PFSK-1 (cell line): ENCODE measurements around the gene STT3A.

Source experiments
- FOXP2 ChIP-seq: optimal IDR thresholded peaks from 2 replicates; pipeline ENCODE3; 2011; ENCODE audit warnings: borderline replicate concordance, control low read depth, inconsistent platforms; ENCODE audit not compliant: insufficient read depth; ENCODE audit errors: extremely low read length, extremely low read depth
- POLR2AphosphoS5 ChIP-seq: IDR thresholded peaks from 2 replicates; pipeline ENCODE4 v1.6.1; 2012; ENCODE audit warnings: low read depth, mild to moderate bottlenecking, control low read depth, low read length, moderate library complexity
- REST ChIP-seq, 2 experiments: IDR thresholded peaks; 2 replicates each; pipeline versions ENCODE4 v1.6.1 to v1.8.0; 2011 to 2012; ENCODE audit warnings: low read depth in 2 of 2, low read length in 2 of 2, control low read depth in 1 of 2, inconsistent platforms in 1 of 2, mild to moderate bottlenecking in 1 of 2, moderate library complexity in 1 of 2; ENCODE audit not compliant: insufficient read depth in 1 of 2
- SIN3A ChIP-seq: IDR thresholded peaks from 2 replicates; pipeline ENCODE4 v1.6.1; 2012; ENCODE audit warnings: mild to moderate bottlenecking, low read length, moderate library complexity, borderline replicate concordance; ENCODE audit not compliant: insufficient read depth
- TAF1 ChIP-seq: IDR thresholded peaks from 2 replicates; pipeline ENCODE4 v1.6.1; 2012; ENCODE audit warnings: low read length, control low read depth, borderline replicate concordance; ENCODE audit not compliant: insufficient read depth

STT3A gene

GRCh38 chr11:125594958-125595357, 2.3 kb downstream of the STT3A start:
- TF ChIP-seq POLR2AphosphoS5: no peak
- no peak for TF ChIP-seq SIN3A
- no peak for TF ChIP-seq REST (IDR thresholded peaks at IDR 0.05; ENCODE audit: insufficient read depth in 1 of 2, low read depth in 2 of 2, low read length in 2 of 2)
- no peak for TF ChIP-seq FOXP2
- TF ChIP-seq TAF1: no peak

DNA sequence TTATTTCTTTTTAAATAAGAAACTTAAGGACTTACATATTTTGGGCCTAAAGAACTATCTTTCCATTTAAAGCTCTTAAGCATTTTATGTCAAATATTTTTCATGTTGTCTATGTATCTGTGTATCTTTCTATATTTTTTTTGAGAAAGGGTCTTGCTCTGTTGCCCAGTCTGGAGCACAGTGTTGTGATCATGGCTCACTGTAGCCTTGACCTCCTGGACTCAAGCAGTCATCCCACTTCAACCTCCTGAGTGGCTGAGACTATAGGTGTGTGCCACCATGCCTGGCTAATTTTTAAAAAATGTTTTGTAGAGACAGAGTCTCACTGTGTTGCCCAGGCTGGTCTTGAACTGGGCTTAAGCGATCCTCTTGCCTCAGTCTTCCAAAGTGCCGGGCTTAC, 8.0 kb downstream of the STT3A start:
- no peak for TF ChIP-seq REST (IDR thresholded peaks at IDR 0.05; ENCODE audit: insufficient read depth in 1 of 2, low read depth in 2 of 2, low read length in 2 of 2)
- no peak for TF ChIP-seq SIN3A
- TF ChIP-seq FOXP2: no peak
- no peak for TF ChIP-seq TAF1
- TF ChIP-seq POLR2AphosphoS5: no peak

DNA sequence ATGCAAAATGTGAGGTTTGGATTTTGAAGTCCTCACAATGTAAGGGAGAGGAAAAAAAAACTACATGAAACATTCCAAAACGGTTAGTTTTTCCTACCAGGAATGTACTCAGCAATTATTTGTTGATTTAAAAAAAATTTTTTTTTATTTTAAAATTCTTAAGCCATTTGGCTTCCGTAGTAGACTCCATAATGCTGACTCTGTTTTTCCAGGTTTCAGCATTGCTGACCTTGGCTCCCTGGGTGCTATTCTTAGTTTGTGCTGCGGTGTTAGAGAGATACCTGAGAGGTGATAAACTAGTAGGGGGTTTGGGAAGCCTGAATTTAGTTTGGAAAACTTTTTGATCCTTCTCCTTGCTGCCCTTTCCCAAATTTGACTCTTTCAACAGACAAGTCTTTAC, 10.6 kb downstream of the STT3A start:
- TF ChIP-seq REST (IDR thresholded peaks at IDR 0.05; ENCODE audit: insufficient read depth in 1 of 2, low read depth in 2 of 2, low read length in 2 of 2) (no peak), SIN3A (no peak), POLR2AphosphoS5 (no peak), TAF1 (no peak)

GRCh38 chr11:125605417-125605816, 12.8 kb downstream of the STT3A start:
- TF ChIP-seq FOXP2: no peak
- TF ChIP-seq TAF1: no peak
- TF ChIP-seq REST (IDR thresholded peaks at IDR 0.05; ENCODE audit: insufficient read depth in 1 of 2, low read depth in 2 of 2, low read length in 2 of 2): no peak
- no peak for TF ChIP-seq SIN3A
- TF ChIP-seq POLR2AphosphoS5: no peak

- TF ChIP-seq TAF1: no peak
- no peak for TF ChIP-seq SIN3A
Observed at GRCh38 chr11:125609545-125609944, 16.9 kb downstream of the STT3A start.

DNA sequence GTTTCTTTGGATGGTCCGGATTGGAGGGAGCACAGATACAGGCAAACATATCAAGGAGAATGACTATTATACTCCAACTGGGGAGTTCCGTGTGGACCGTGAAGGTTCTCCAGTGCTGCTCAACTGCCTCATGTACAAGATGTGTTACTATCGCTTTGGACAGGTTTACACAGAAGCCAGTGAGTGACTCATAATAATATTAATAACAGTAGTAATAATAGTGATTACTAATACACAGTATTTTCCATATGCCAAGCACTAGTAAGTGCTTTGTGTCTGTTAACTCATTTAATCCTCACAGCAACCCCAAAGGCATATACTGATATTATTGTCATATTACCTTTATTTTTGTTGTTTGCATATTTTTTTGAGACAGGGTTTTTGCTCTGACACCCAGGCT, 25.7 kb downstream of the STT3A start:
- no peak for TF ChIP-seq TAF1
- no peak for TF ChIP-seq REST (IDR thresholded peaks at IDR 0.05; ENCODE audit: insufficient read depth in 1 of 2, low read depth in 2 of 2, low read length in 2 of 2)
- no peak for TF ChIP-seq POLR2AphosphoS5
- TF ChIP-seq FOXP2: no peak
- TF ChIP-seq SIN3A: no peak
